Stimulated activated CD8-positive, alpha-beta memory T cell treated with anti-CD3 and anti-CD28 coated beads, Interleukin-7, amount 100 ng/mL, for 48 hours (primary cell): ENCODE data around the gene LHX8.

Experiments used
- DNase-seq, 2 donors: peaks; one replicate each; pipeline ENCODE4 v3.0.0-alpha.2; 2020; ENCODE audit warnings: low read depth in 1 of 2; ENCODE audit errors: extremely low read depth in 1 of 2

The LHX8 gene

GRCh38 chr1:75202751-75203150 is 68.6 kb downstream of the LHX8 start:
- DNase-seq, result no peak

GRCh38 chr1:75203415-75204277 is 69.5 kb downstream of the LHX8 start:
- no peak for DNase-seq

GRCh38 chr1:75208862-75209261 is 74.7 kb downstream of the LHX8 start:
- DNase-seq, result no peak
